Adipocyte (in vitro differentiated cells): ENCODE data around the gene MDC1.

Experiments used
- DNase-seq: peaks from one replicate; pipeline ENCODE4 v3.0.0-alpha.2; 2015; ENCODE audit warnings: low read depth
- H3K27me3 ChIP-seq: replicated peaks from 2 replicates; pipeline ENCODE4 v1.7.0; 2013; ENCODE audit warnings: mild to moderate bottlenecking, low read length, moderate library complexity; ENCODE audit not compliant: control insufficient read depth, insufficient read depth
- H3K36me3 ChIP-seq: 2 replicates; pipeline ENCODE4 v1.7.0; 2013; ENCODE audit warnings: low read length, mild to moderate bottlenecking, moderate library complexity; ENCODE audit not compliant: control insufficient read depth, insufficient read depth, severe bottlenecking
- H3K4me1 ChIP-seq: 2 replicates; pipeline ENCODE4 v1.7.0; 2013; ENCODE audit warnings: mild to moderate bottlenecking, low read length, moderate library complexity; ENCODE audit not compliant: control insufficient read depth, insufficient read depth
- H3K4me3 ChIP-seq: 2 replicates; pipeline ENCODE4 v1.7.0; 2013; ENCODE audit warnings: mild to moderate bottlenecking, low read length, moderate library complexity
- H3K9ac ChIP-seq: 2 replicates; pipeline ENCODE4 v1.7.0; 2013; ENCODE audit warnings: mild to moderate bottlenecking, low read length, moderate library complexity
- H3K9me3 ChIP-seq: 2 replicates; pipeline ENCODE4 v1.7.0; 2013; ENCODE audit warnings: mild to moderate bottlenecking, low read length, moderate library complexity; ENCODE audit not compliant: control insufficient read depth

MDC1 gene

DNA sequence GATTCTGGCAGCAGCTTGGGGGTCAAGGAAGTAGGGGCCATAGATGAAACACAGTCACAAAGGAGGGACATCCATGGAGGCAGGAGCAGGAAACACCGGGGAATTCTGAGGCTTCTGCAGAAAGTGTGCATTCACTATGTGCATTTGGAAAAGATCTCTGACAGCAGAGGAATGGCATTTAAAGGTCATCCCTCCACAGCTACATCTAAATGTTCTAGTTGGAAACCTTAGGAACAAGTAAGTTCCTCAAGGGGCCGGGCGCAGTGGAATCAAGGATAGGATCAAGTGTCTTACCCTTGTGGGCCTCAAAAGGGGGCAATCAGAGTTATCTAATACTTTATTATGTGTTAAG lies 61.4 kb downstream of the MDC1 start:
- Histone ChIP-seq H3K27me3 (no peaks in the 10 kb centered on the region), H3K9me3 (no peaks in the 10 kb centered on the region), H3K9ac (no peak overlapping the region), H3K4me1 (no peaks in the 10 kb centered on the region), H3K4me3 (no peak overlapping the region), H3K36me3 (peaks cover 99% of the 10 kb centered on the region)
- DNase-seq: no peak

GRCh38 chr6:30654798-30655742 lies 62.0 kb downstream of the MDC1 start:
- H3K27me3 ChIP-seq: no peaks in the 10 kb centered on the region
- H3K9ac ChIP-seq: no peak overlapping the region
- H3K4me3 ChIP-seq: no peak overlapping the region
- no peak for DNase-seq
- H3K9me3 ChIP-seq: no peaks in the 10 kb centered on the region
- H3K36me3 ChIP-seq: peaks cover 93% of the 10 kb centered on the region
- H3K4me1 ChIP-seq: no peaks in the 10 kb centered on the region

- DNase-seq: no peak
- Histone ChIP-seq H3K9ac (no peak overlapping the region), H3K36me3 (peaks cover 55% of the 10 kb centered on the region), H3K9me3 (no peaks in the 10 kb centered on the region), H3K4me1 (peaks cover 7% of the 10 kb centered on the region), H3K27me3 (no peaks in the 10 kb centered on the region), H3K4me3 (no peak overlapping the region)
Observed at GRCh38 chr6:30651143-30651542, 65.9 kb downstream of the MDC1 start.
